Mesenchymal stem cell (in vitro differentiated cells and primary cell): ENCODE results near the gene ZNF488.

Experiments used
- DNase-seq: peaks from one replicate; pipeline ENCODE4 v3.0.0-alpha.2; 2013
- H2AFZ ChIP-seq: one replicate; pipeline ENCODE4 v1.6.1; 2013; ENCODE audit warnings: low read depth, mild to moderate bottlenecking, control low read depth, inconsistent platforms, low read length, moderate library complexity
- H2AK5ac ChIP-seq: 2 replicates; pipeline ENCODE4 v1.6.1; 2013; ENCODE audit warnings: low read length, moderate library complexity, mild to moderate bottlenecking, inconsistent platforms; ENCODE audit not compliant: severe bottlenecking
- H2BK120ac ChIP-seq: one replicate; pipeline ENCODE4 v1.6.1; 2013; ENCODE audit warnings: low read depth, mild to moderate bottlenecking, inconsistent platforms, low read length, moderate library complexity
- H2BK12ac ChIP-seq, 2 experiments: one replicate each; pipeline ENCODE4 v1.6.1; 2013; ENCODE audit warnings: inconsistent platforms in 2 of 2, low read length in 2 of 2, mild to moderate bottlenecking in 2 of 2, moderate library complexity in 2 of 2, control low read depth in 1 of 2
- H2BK15ac ChIP-seq: one replicate; pipeline ENCODE4 v1.6.1; 2013; ENCODE audit warnings: mild to moderate bottlenecking, low read depth, inconsistent platforms; ENCODE audit not compliant: poor library complexity, severe bottlenecking
- H2BK5ac ChIP-seq: 2 replicates; pipeline ENCODE4 v1.6.1; 2013; ENCODE audit warnings: low read depth, mild to moderate bottlenecking, low read length, control low read depth, inconsistent platforms; ENCODE audit not compliant: poor library complexity, severe bottlenecking
- H3K14ac ChIP-seq, 2 experiments: one replicate each; pipeline ENCODE4 v1.6.1; 2013; ENCODE audit warnings: inconsistent platforms in 2 of 2, low read length in 2 of 2, control low read depth in 1 of 2, mild to moderate bottlenecking in 1 of 2, moderate library complexity in 1 of 2
- H3K18ac ChIP-seq, 2 experiments: one replicate each; pipeline ENCODE4 v1.6.1; 2013; ENCODE audit warnings: inconsistent platforms in 2 of 2, low read length in 2 of 2, control low read depth in 1 of 2, low read depth in 1 of 2, mild to moderate bottlenecking in 1 of 2
- H3K23ac ChIP-seq, 2 experiments: one replicate each; pipeline ENCODE4 v1.6.1; 2013; ENCODE audit warnings: inconsistent platforms in 2 of 2, low read length in 2 of 2, mild to moderate bottlenecking in 2 of 2, moderate library complexity in 2 of 2, control low read depth in 1 of 2
- H3K27ac ChIP-seq: 2 replicates; pipeline ENCODE4 v1.5.1; 2013; ENCODE audit warnings: mild to moderate bottlenecking, moderate library complexity, low read length, control low read depth, inconsistent platforms; ENCODE audit not compliant: poor library complexity, severe bottlenecking
- H3K27me3 ChIP-seq, 2 experiments: 2 replicates each; pipeline versions ENCODE4 v1.6.1 to v1.7.0; 2013; ENCODE audit warnings: low read length in 2 of 2, mild to moderate bottlenecking in 2 of 2, moderate library complexity in 2 of 2, control low read depth in 1 of 2, inconsistent platforms in 1 of 2; ENCODE audit not compliant: control insufficient read depth in 1 of 2, insufficient read depth in 1 of 2
- H3K36me3 ChIP-seq, 2 experiments: 2 replicates each; pipeline versions ENCODE4 v1.6.1 to v1.7.0; 2013; ENCODE audit warnings: low read length in 2 of 2, control low read depth in 1 of 2, inconsistent platforms in 1 of 2, low read depth in 1 of 2, mild to moderate bottlenecking in 1 of 2; ENCODE audit not compliant: insufficient read depth in 2 of 2, control insufficient read depth in 1 of 2
- H3K4ac ChIP-seq, 2 experiments: one replicate each; pipeline ENCODE4 v1.6.1; 2013; ENCODE audit warnings: inconsistent platforms in 2 of 2, low read length in 2 of 2, mild to moderate bottlenecking in 2 of 2, moderate library complexity in 2 of 2, control low read depth in 1 of 2, low read depth in 1 of 2
- H3K4me1 ChIP-seq: 2 replicates; pipeline ENCODE4 v1.6.1; 2013; ENCODE audit warnings: low read depth, low read length, control low read depth; ENCODE audit not compliant: control insufficient read depth, insufficient read depth
- H3K4me2 ChIP-seq: 2 replicates; pipeline ENCODE4 v1.6.1; 2013; ENCODE audit warnings: low read length, mild to moderate bottlenecking, inconsistent platforms; ENCODE audit not compliant: poor library complexity, severe bottlenecking
- H3K4me3 ChIP-seq, 2 experiments: 2 replicates each; pipeline versions ENCODE4 v1.5.1 to v1.7.0; 2013; ENCODE audit warnings: low read length in 2 of 2, mild to moderate bottlenecking in 2 of 2, control low read depth in 1 of 2, low read depth in 1 of 2; ENCODE audit not compliant: insufficient read depth in 1 of 2
- H3K79me1 ChIP-seq: replicated peaks from 2 replicates; pipeline ENCODE4 v1.6.1; 2013; ENCODE audit warnings: mild to moderate bottlenecking, control low read depth, low read length, inconsistent platforms; ENCODE audit not compliant: poor library complexity, severe bottlenecking
- H3K9ac ChIP-seq: 2 replicates; pipeline ENCODE4 v1.7.0; 2013; ENCODE audit warnings: mild to moderate bottlenecking, low read length, moderate library complexity
- H3K9me3 ChIP-seq: 2 replicates; pipeline ENCODE4 v1.7.0; 2013; ENCODE audit warnings: mild to moderate bottlenecking, low read length; ENCODE audit not compliant: control insufficient read depth
- H4K8ac ChIP-seq: one replicate; pipeline ENCODE4 v1.6.1; 2013; ENCODE audit warnings: inconsistent platforms, mild to moderate bottlenecking, low read length, moderate library complexity
- H4K91ac ChIP-seq: one replicate; pipeline ENCODE4 v1.6.1; 2013; ENCODE audit warnings: mild to moderate bottlenecking, low read length, inconsistent platforms
- WGBS: methylation state at CpG from one replicate; pipeline ENCODE4 v1.1.7; 2013; ENCODE audit warnings: mixed read lengths; 5-methylcytosine and 5-hydroxymethylcytosine counted together

The ZNF488 gene

GRCh38 chr10:47339759-47340607, 44.1 kb downstream of the ZNF488 start:
- Histone ChIP-seq H3K36me3 (no peaks in the 10 kb centered on the region), H3K9ac (no peak overlapping the region), H3K14ac (no peak overlapping the region), H2AK5ac (no peak overlapping the region), H2BK120ac (no peak overlapping the region), H3K4me2 (no peak overlapping the region), H3K18ac (no peak overlapping the region), H3K4ac (no peak overlapping the region), H3K27me3 (peaks cover 18 to 40% of the 10 kb centered on the region in 2 experiments), H3K23ac (no peak overlapping the region), H3K4me3 (no peak overlapping the region), H3K4me1 (peaks cover 3% of the 10 kb centered on the region), H3K9me3 (no peaks in the 10 kb centered on the region), H4K91ac (no peak overlapping the region), H3K79me1 (no peaks in the 10 kb centered on the region), H2BK5ac (no peak overlapping the region), H3K27ac (no peak overlapping the region), H4K8ac (no peak overlapping the region), H2AFZ (no peak overlapping the region), H2BK12ac (no peak overlapping the region), H2BK15ac (no peak overlapping the region)
- 78% methylated on average over 15 of the region's 15 CpGs for WGBS
- DNase-seq = no peak

GRCh38 chr10:47339186-47339735, 44.8 kb downstream of the ZNF488 start:
- Histone ChIP-seq H2BK5ac (no peak overlapping the region), H3K14ac (no peak overlapping the region), H4K91ac (no peak overlapping the region), H3K9ac (no peak overlapping the region), H3K18ac (no peak overlapping the region), H2BK12ac (no peak overlapping the region), H3K4me2 (no peak overlapping the region), H3K23ac (no peak overlapping the region), H3K36me3 (no peaks in the 10 kb centered on the region), H3K4me1 (peaks cover 3% of the 10 kb centered on the region), H3K4ac (no peak overlapping the region), H2AFZ (no peak overlapping the region), H3K9me3 (no peaks in the 10 kb centered on the region), H3K4me3 (no peak overlapping the region), H2BK120ac (no peak overlapping the region), H4K8ac (no peak overlapping the region), H3K27ac (no peak overlapping the region), H2BK15ac (no peak overlapping the region), H3K27me3 (peaks cover 22 to 45% of the 10 kb centered on the region in 2 experiments), H2AK5ac (no peak overlapping the region), H3K79me1 (no peaks in the 10 kb centered on the region)
- DNase-seq = no peak
- 82% methylated on average over 8 of the region's 8 CpGs for WGBS

- no peak overlapping the region for H4K91ac ChIP-seq
- H3K27me3 ChIP-seq = peaks cover 22 to 57% of the 10 kb centered on the region in 2 experiments
- no peak overlapping the region for H2BK120ac ChIP-seq
- H2BK15ac ChIP-seq = no peak overlapping the region
- H3K4me3 ChIP-seq = no peak overlapping the region
- H3K4me1 ChIP-seq = peaks cover 3% of the 10 kb centered on the region
- no peaks in the 10 kb centered on the region for H3K36me3 ChIP-seq
- H3K79me1 ChIP-seq = no peaks in the 10 kb centered on the region
- no peak overlapping the region for H2BK12ac ChIP-seq
- no peaks in the 10 kb centered on the region for H3K9me3 ChIP-seq
- no peak overlapping the region for H3K4ac ChIP-seq
- no peak overlapping the region for H3K27ac ChIP-seq
- 92% methylated on average over 4 of the region's 4 CpGs for WGBS
- H2AFZ ChIP-seq = no peak overlapping the region
- H2AK5ac ChIP-seq = no peak overlapping the region
- no peak for DNase-seq
- no peak overlapping the region for H3K14ac ChIP-seq
- H3K18ac ChIP-seq = no peak overlapping the region
- peak overlapping the region; percentile 15 for H2BK5ac ChIP-seq
- no peak overlapping the region for H3K9ac ChIP-seq
- H3K23ac ChIP-seq = no peak overlapping the region
- no peak overlapping the region for H3K4me2 ChIP-seq
- no peak overlapping the region for H4K8ac ChIP-seq
Measured at GRCh38 chr10:47337310-47337709, 46.8 kb downstream of the ZNF488 start.

DNA sequence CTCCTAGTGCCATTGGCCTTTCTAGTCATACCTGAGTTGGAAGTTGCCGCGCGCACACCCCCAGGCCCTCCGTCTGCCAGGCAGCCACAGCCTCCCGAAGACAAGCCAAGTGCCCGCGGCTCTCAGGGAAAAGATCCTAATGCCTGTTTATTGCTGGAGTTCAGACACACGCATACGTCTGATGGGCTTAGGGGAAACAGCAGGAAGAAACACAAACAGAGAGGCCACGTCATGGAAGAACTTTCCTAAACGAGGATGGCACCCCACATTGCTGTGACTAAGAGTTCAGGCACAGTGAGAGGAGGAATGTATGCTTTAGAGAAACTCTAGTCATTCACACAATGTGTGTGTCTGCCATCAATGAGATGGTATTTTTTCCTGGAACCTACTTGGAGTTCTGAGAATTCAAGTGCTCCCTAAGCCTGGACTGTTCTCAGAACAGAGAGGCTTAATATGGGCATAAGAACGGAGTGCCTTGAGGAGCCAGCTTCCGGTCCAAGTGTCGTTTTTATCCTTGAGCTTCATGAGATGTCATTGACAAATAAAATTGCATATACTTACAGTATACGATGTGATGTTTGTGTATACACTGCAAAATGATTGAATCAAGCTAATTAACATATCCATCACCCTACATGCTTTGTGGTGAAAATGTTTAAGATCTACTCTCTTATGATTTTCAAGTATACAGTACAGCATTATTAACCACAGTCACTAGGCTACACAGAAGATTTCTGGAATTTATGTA, 47.5 kb downstream of the ZNF488 start:
- peaks cover 22 to 63% of the 10 kb centered on the region in 2 experiments for H3K27me3 ChIP-seq
- no peak overlapping the region for H3K18ac ChIP-seq

More for the DNA sequence above, 47.5 kb downstream of the ZNF488 start:
- Histone ChIP-seq H4K91ac (no peak overlapping the region), H2BK120ac (no peak overlapping the region), H3K36me3 (no peaks in the 10 kb centered on the region), H3K4me2 (no peak overlapping the region), H3K4me3 (no peak overlapping the region), H2BK12ac (no peak overlapping the region), H3K4ac (no peak overlapping the region), H3K23ac (no peak overlapping the region), H2BK5ac (no peak overlapping the region), H2AK5ac (no peak overlapping the region), H3K14ac (no peak overlapping the region), H3K9ac (no peak overlapping the region), H2BK15ac (no peak overlapping the region), H3K79me1 (no peaks in the 10 kb centered on the region), H3K9me3 (no peaks in the 10 kb centered on the region), H3K27ac (no peak overlapping the region), H2AFZ (no peak overlapping the region), H4K8ac (no peak overlapping the region), H3K4me1 (peaks cover 7% of the 10 kb centered on the region)
- WGBS = 87% methylated on average over 14 of the region's 15 CpGs
- no peak for DNase-seq
